K562 (cell line): ENCODE data around the gene DIP2C. TPM values are rescaled to one million over a fixed set of nuclear protein-coding genes. Genes with fewer than 3 reads are reported as not detected.

ENCODE experiments used
- ATAC-seq: fragments of 200-7000 bp; cut with Tn5 transposase; 3 replicates; pipeline ENCODE4 v1.9.1; 2020; ENCODE audit warnings: moderate library complexity
- BruUV-seq: library from RNA; stranded (reverse); fragments of 400-500 nt; replicated peaks from 2 replicates; lab custom pipeline; 2021; lab: Mats Ljungman, UMichigan
- CTCF ChIA-PET: fragments of 300-600 bp; formaldehyde crosslinking; extraction: SDS; loops from one replicate; lab custom pipeline; 2021; ENCODE audit warnings: low intra/inter-chr PET ratio; lab: Yijun Ruan, JAX
- POLR2A ChIA-PET: fragments of 300-600, 350-650 bp; sonication (Branson Sonifier 250); formaldehyde crosslinking; extraction: SDS; loops from one replicate; lab custom pipeline; 2021; ENCODE audit warnings: antibody characterized with exemption, inconsistent platforms; lab: Yijun Ruan, JAX
- DNase-seq, 4 experiments: peaks; one replicate each; pipeline versions ENCODE4 v3.0.0 to v3.0.0-alpha.2; 2011 to 2018; ENCODE audit warnings: low spot score in 3 of 4, mixed read lengths in 3 of 4; ENCODE audit errors: extremely low read depth in 1 of 4
- FAIRE-seq: peaks from 2 replicates; lab custom pipeline; 2011; peaks lifted over from hg19 to GRCh38; lab: Jason Lieb, UNC
- H2AFZ ChIP-seq: 2 replicates; pipeline ENCODE4 v1.6.0; 2011; ENCODE audit warnings: low read depth, low read length, control low read depth, inconsistent platforms
- H3K27ac ChIP-seq: fragments of 200-600 bp; 3 replicates; pipeline ENCODE4 v1.8.0; 2011; ENCODE audit warnings: low read depth, mild to moderate bottlenecking, control low read depth, inconsistent platforms, low read length, moderate library complexity, mixed read lengths; ENCODE audit errors: extremely low read depth
- H3K27me3 ChIP-seq, 2 experiments: fragments of 300-600 bp in 1 of 2; 2 replicates in 1 of 2; 3 replicates in 1 of 2; pipeline versions ENCODE4 v1.6.0 to v1.8.0; 2011; ENCODE audit warnings: inconsistent platforms in 2 of 2, low read length in 2 of 2, mild to moderate bottlenecking in 1 of 2, mixed read lengths in 1 of 2, moderate library complexity in 1 of 2; ENCODE audit not compliant: control insufficient read depth in 2 of 2, insufficient read depth in 2 of 2
- H3K36me3 ChIP-seq: fragments of 300-600 bp; 3 replicates; pipeline ENCODE4 v1.8.0; 2011; ENCODE audit warnings: mild to moderate bottlenecking, low read length, inconsistent platforms; ENCODE audit not compliant: control insufficient read depth, insufficient read depth
- H3K4me1 ChIP-seq, 2 experiments: fragments of 200-600 bp in 1 of 2; replicated peaks in 1 of 2; 2 replicates in 1 of 2; 3 replicates in 1 of 2; pipeline versions ENCODE4 v1.5.1 to v1.8.0; 2011; ENCODE audit warnings: inconsistent platforms in 2 of 2, low read length in 2 of 2, mild to moderate bottlenecking in 1 of 2, mixed read lengths in 1 of 2, moderate library complexity in 1 of 2; ENCODE audit not compliant: control insufficient read depth in 2 of 2, insufficient read depth in 2 of 2
- H3K4me2 ChIP-seq: 2 replicates; pipeline ENCODE4 v1.6.1; 2011; ENCODE audit warnings: low read length, control low read depth, inconsistent platforms, mixed read lengths; ENCODE audit not compliant: insufficient read depth
- H3K4me3 ChIP-seq: fragments of 200-600 bp; sonication (generic), shearing (Covaris generic); 2 replicates; pipeline ENCODE4 v1.5.1; 2016; ENCODE audit warnings: control low read depth, inconsistent platforms
- H3K79me2 ChIP-seq: fragments of 200-600 bp; 3 replicates; pipeline ENCODE4 v1.8.0; 2011; ENCODE audit warnings: low read length, inconsistent platforms; ENCODE audit not compliant: control insufficient read depth, insufficient read depth
- H3K9ac ChIP-seq, 2 experiments: 2 replicates each; pipeline versions ENCODE4 v1.6.0 to v1.6.1; 2011; ENCODE audit warnings: low read depth in 2 of 2, low read length in 2 of 2, control low read depth in 1 of 2, inconsistent platforms in 1 of 2, mild to moderate bottlenecking in 1 of 2, mixed read lengths in 1 of 2; ENCODE audit not compliant: insufficient read depth in 1 of 2
- H3K9me1 ChIP-seq: one replicate; pipeline ENCODE4 v1.6.0; 2011; ENCODE audit warnings: inconsistent platforms, mild to moderate bottlenecking, low read length, moderate library complexity; ENCODE audit not compliant: control insufficient read depth, insufficient read depth
- H3K9me3 ChIP-seq: replicated peaks from 2 replicates; pipeline ENCODE4 v1.5.1; 2011; ENCODE audit warnings: low read depth, low read length, inconsistent platforms; ENCODE audit not compliant: control insufficient read depth, insufficient read depth
- H4K20me1 ChIP-seq: replicated peaks from 2 replicates; pipeline ENCODE4 v1.6.1; 2011; ENCODE audit warnings: low read length, inconsistent platforms, mixed read lengths; ENCODE audit not compliant: control insufficient read depth, insufficient read depth
- DEAF1 ChIP-seq: fragments of 450-650 bp; formaldehyde crosslinking; IDR thresholded peaks from 2 replicates; pipeline ENCODE4 v1.4.0; 2020; ENCODE audit warnings: mild to moderate bottlenecking, moderate library complexity
- FOXM1 ChIP-seq, 2 experiments: fragments of 450-650 bp in 1 of 2; sonication (generic) in 1 of 2; formaldehyde crosslinking in 1 of 2; IDR thresholded peaks; 2 replicates each; pipeline versions ENCODE4 v1.6.1 to v1.9.0; 2017 to 2022; ENCODE audit warnings: low read depth in 2 of 2, mild to moderate bottlenecking in 2 of 2, missing genetic modification reagents in 1 of 2, moderate library complexity in 1 of 2
- ID3 ChIP-seq, 2 experiments: fragments of 250-450 bp in 1 of 2; fragments of 450-650 bp in 1 of 2; sonication (Bioruptor Pico) in 1 of 2; IDR thresholded peaks; 2 replicates each; pipeline versions ENCODE4 v1.6.1 to v1.8.0; 2016 to 2021; ENCODE audit warnings: mild to moderate bottlenecking in 2 of 2, moderate library complexity in 2 of 2, missing compliant biosample characterization in 1 of 2, missing genetic modification characterization in 1 of 2
- IRF1 ChIP-seq: sonication (generic); formaldehyde crosslinking; IDR thresholded peaks from 2 replicates; pipeline ENCODE4 v1.8.0; 2022; ENCODE audit warnings: missing genetic modification reagents, mild to moderate bottlenecking, borderline replicate concordance
- MIER1 ChIP-seq: fragments of 450-650 bp; IDR thresholded peaks from 2 replicates; pipeline ENCODE4 v1.6.1; 2016; ENCODE audit warnings: antibody characterized with exemption, mild to moderate bottlenecking, low read depth
- RAD21 ChIP-seq, 2 experiments: fragments of 250-450 bp in 1 of 2; fragments of 450-650 bp in 1 of 2; sonication (Bioruptor Pico) in 1 of 2; formaldehyde crosslinking in 1 of 2; IDR thresholded peaks in 1 of 2; conservative IDR thresholded peaks in 1 of 2; 2 replicates each; pipeline versions ENCODE4 v1.4.0 to v1.8.0; 2020 to 2022; ENCODE audit warnings: mild to moderate bottlenecking in 2 of 2, moderate library complexity in 1 of 2
- SMARCA5 ChIP-seq: fragments of 450-650 bp; IDR thresholded peaks from 2 replicates; pipeline ENCODE4 v1.6.1; 2016
- TAL1 ChIP-seq: fragments of 450-650 bp; IDR thresholded peaks from 2 replicates; pipeline ENCODE4 v1.6.1; 2016; ENCODE audit warnings: mild to moderate bottlenecking
- ZBTB12 ChIP-seq: fragments of 250-450 bp; sonication (Bioruptor Pico); IDR thresholded peaks from 2 replicates; pipeline ENCODE4 v1.4.0; 2020
- ZBTB7A ChIP-seq: IDR thresholded peaks from 2 replicates; pipeline ENCODE4 v1.6.1; 2011; ENCODE audit warnings: low read depth, mild to moderate bottlenecking, low read length, moderate library complexity, borderline replicate concordance; ENCODE audit not compliant: control insufficient read depth
- ZNF512 ChIP-seq: IDR thresholded peaks from 2 replicates; pipeline ENCODE4 v1.6.1; 2016; ENCODE audit warnings: missing genetic modification characterization, missing compliant biosample characterization
- WGBS: fragments of 100-300 bp; shearing (Covaris generic); methylation state at CpG from one replicate; pipeline ENCODE4 v1.1.6; 2016; ENCODE audit warnings: low coverage, mixed read lengths; ENCODE audit not compliant: insufficient coverage; ENCODE audit errors: missing lambda C conversion rate; 5-methylcytosine and 5-hydroxymethylcytosine counted together
- in situ Hi-C: fragments of 300-500 bp; cut with MboI; formaldehyde crosslinking; loops from 4 replicates; pipeline ENCODE4 v1.15.0; 2018; ENCODE audit warnings: inconsistent platforms, mixed read lengths
- intact Hi-C: fragments of 100-400 bp; cut with micrococcal nuclease; formaldehyde crosslinking; loops from 2 replicates; pipeline ENCODE4 v1.14.2; 2022
- polyA plus RNA-seq, 8 experiments: library from polyadenylated mRNA; depleted of rRNA in 4 of 8; stranded (reverse) in 5 of 8; unstranded in 3 of 8; fragments of >200 nt; fragmentation: Nextera tagmentation in 2 of 8; fragmentation: Illumina TruSeq in 1 of 8; extraction: Ambion mirVana in 2 of 8; extraction: Trizol in 1 of 8; gene quantifications; 2 replicates each; pipeline versions ENCODE4 v1.2.1 to v1.2.3, GENCODE V29; 2011 to 2014; ENCODE audit warnings: inconsistent platforms in 1 of 8, missing spikeins in 1 of 8
- total RNA-seq, 7 experiments: library from RNA; depleted of rRNA in 6 of 7; stranded (reverse); fragments of >200 nt in 6 of 7; fragmentation: Illumina TruSeq in 2 of 7; extraction: Trizol in 2 of 7; gene quantifications; 2 replicates each; pipeline versions ENCODE4 v1.2.1 to v1.2.3, GENCODE V29; 2011 to 2021; ENCODE audit warnings: low replicate concordance in 1 of 7

Gene DIP2C
- total and polyA plus RNA-seq, 9 of the 15 experiments (the other 6 are each of a cell fraction or from before 2014, with no cell fraction given): 0.01 TPM; not detected in 8

DNA sequence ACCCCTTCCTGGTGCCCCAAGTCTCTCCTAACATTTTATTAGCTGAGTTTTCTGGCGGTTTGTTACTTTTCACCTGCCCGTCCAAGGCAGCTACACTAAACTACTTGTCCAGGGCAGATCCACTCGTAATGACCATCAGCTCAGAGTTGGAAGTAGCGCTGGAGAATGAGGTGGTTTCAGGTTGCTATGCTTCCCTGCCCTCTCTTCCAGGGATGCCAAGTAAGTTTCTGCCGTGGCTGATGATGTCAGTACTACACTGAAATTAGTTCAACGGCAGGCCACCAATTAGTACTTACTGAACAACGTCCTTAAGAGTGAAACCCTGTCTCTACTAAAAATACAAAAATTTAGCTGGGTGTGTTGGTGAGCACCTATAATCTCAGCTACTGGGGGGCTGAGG is 55.2 kb downstream of the DIP2C start (continued):
- TF ChIP-seq ZBTB7A (no peak), SMARCA5 (no peak), RAD21 (CRISPR knock-in tag; conservative IDR thresholded peaks at IDR 0.05 in 1 of 2, IDR thresholded peaks at IDR 0.05 in 1 of 2) (no peak), TAL1 (no peak)
- TF ChIP-seq, all 486 proteins: peak for 0

- DNase-seq: no peak
- no peak overlapping the region for H3K27ac ChIP-seq
- peaks cover 42 to 84% of the 10 kb centered on the region in 2 experiments for H3K27me3 ChIP-seq
- ATAC-seq: no peak
- H3K4me2 ChIP-seq: no peak overlapping the region
- no peak for FAIRE-seq
- H3K4me1 ChIP-seq: peaks cover 0 to 5% of the 10 kb centered on the region in 2 experiments; a peak in 1 of 5 replicates
- peaks cover 8% of the 10 kb centered on the region for H4K20me1 ChIP-seq
- H3K4me3 ChIP-seq: no peak overlapping the region
- BruUV-seq: no TSS peak
- no peaks in the 10 kb centered on the region for H3K79me2 ChIP-seq
- H3K36me3 ChIP-seq: no peaks in the 10 kb centered on the region
- intact Hi-C loops (no loop called here), in situ Hi-C loops (no loop called here)
- no peaks in the 10 kb centered on the region for H3K9me1 ChIP-seq
- WGBS: 10% methylated on average over 39 of the region's 39 CpGs
- H2AFZ ChIP-seq: no peak overlapping the region
- no peaks in the 10 kb centered on the region for H3K9me3 ChIP-seq
- ChIA-PET CTCF (no interaction called here), POLR2A (no interaction called here)
- no peak overlapping the region for H3K9ac ChIP-seq
- TF ChIP-seq IRF1 (no peak), ID3 (CRISPR knock-in tag; IDR thresholded peaks at IDR 0.05) (no peak), ID3 (tag; IDR thresholded peaks at IDR 0.05) (no peak), ZBTB12 (CRISPR knock-in tag) (no peak), DEAF1 (CRISPR knock-in tag) (no peak), FOXM1 (IDR thresholded peaks at IDR 0.05; ENCODE audit: low read depth) (no peak), FOXM1 (CRISPR knock-in tag; IDR thresholded peaks at IDR 0.05; ENCODE audit: low read depth) (no peak), ZNF512 (tag) (no peak), MIER1 (no peak)
These were observed 55.9 kb downstream of the DIP2C start for GRCh38 chr10:633279-634245.
